Body of pancreas (tissue), 4 donors: ENCODE results near the gene ADAM33.

ENCODE experiments used
- POLR2A ChIP-seq, 3 donors: fragments of 450-650 bp; IDR thresholded peaks; one replicate each; pipeline ENCODE4 v1.6.1; 2016; ENCODE audit warnings: antibody characterized with exemption in 3 of 3, mild to moderate bottlenecking in 2 of 3
- TF ChIP-seq, protein P1 (sequence below), 7 experiments: fragments of 450-650 bp in 4 of 7; fragments of 200-600 bp in 3 of 7; sonication (generic) in 3 of 7; IDR thresholded peaks; one replicate each; pipeline ENCODE4 v1.5.1; 2016 to 2019; ENCODE audit warnings: antibody characterized with exemption in 7 of 7

DNA sequence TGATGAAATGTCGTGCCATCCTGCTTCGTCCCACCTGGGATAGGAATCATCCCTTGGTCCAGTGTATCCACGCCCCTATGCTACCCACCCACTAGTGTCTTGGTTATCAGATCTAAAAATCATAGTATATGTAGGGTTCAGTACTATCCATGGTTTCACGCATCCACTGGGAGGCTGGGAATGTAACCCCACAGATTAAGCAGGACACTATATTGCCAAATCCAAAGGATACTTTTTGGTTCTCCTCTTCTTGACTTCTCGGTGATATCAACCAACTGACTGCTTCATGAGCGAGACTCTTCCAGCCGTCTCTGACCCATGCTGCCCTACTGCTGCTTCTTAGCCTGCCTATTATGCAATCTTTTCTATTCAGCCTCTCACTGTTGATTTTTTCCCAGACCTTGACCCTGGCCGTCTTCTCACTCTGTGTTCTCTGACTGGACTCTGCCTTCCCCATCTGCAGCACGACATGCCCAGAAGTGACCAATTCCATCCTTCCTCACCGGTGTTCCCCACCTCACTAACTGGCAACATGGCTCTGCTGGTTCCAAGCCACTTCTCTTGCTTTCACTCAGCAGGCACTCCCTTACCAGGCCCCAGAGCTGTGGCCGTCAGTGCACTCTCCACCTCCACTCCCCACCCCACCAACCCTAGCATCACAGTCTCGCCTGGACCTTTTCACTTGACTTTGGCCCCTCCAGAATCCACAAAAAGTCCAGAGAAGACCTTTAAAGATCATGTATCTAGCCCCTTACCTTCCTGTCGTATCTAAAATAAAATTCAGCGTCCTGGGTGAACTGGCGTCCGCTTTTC lies 53.1 kb downstream of the ADAM33 start:
- TF ChIP-seq, protein P1, sequence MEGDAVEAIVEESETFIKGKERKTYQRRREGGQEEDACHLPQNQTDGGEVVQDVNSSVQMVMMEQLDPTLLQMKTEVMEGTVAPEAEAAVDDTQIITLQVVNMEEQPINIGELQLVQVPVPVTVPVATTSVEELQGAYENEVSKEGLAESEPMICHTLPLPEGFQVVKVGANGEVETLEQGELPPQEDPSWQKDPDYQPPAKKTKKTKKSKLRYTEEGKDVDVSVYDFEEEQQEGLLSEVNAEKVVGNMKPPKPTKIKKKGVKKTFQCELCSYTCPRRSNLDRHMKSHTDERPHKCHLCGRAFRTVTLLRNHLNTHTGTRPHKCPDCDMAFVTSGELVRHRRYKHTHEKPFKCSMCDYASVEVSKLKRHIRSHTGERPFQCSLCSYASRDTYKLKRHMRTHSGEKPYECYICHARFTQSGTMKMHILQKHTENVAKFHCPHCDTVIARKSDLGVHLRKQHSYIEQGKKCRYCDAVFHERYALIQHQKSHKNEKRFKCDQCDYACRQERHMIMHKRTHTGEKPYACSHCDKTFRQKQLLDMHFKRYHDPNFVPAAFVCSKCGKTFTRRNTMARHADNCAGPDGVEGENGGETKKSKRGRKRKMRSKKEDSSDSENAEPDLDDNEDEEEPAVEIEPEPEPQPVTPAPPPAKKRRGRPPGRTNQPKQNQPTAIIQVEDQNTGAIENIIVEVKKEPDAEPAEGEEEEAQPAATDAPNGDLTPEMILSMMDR (IDR thresholded peaks at IDR 0.05): no peak
- no peak for TF ChIP-seq POLR2A (IDR thresholded peaks at IDR 0.05)
